Gastroesophageal sphincter (tissue), 3 donors: ENCODE results near the gene BCOR.

Experiments used
- CTCF ChIP-seq, 4 experiments: fragments of 200-600 bp in 2 of 4; fragments of 450-650 bp in 2 of 4; sonication (generic) in 1 of 4; IDR thresholded peaks; one replicate each; pipeline ENCODE4 v1.5.1; 2017 to 2019; ENCODE audit warnings: antibody characterized with exemption in 4 of 4, mild to moderate bottlenecking in 2 of 4, moderate library complexity in 2 of 4
- POLR2AphosphoS5 ChIP-seq: sonication (generic); formaldehyde crosslinking; IDR thresholded peaks from one replicate; pipeline ENCODE4 v1.6.1; 2017; ENCODE audit warnings: antibody characterized with exemption

- no peak for TF ChIP-seq CTCF (IDR thresholded peaks at IDR 0.05)
- TF ChIP-seq POLR2AphosphoS5 = no peak
Measured at GRCh38 chrX:40122487-40122886, 24.7 kb upstream of the BCOR start.
